Measurements from ENCODE around the gene SLC35F2. TPM values are rescaled to one million over a fixed set of nuclear protein-coding genes. Genes with fewer than 3 reads are reported as not detected.

The SLC35F2 gene
- total RNA-seq, 1 experiment from 2014 or later, result 35.7 TPM

DNA sequence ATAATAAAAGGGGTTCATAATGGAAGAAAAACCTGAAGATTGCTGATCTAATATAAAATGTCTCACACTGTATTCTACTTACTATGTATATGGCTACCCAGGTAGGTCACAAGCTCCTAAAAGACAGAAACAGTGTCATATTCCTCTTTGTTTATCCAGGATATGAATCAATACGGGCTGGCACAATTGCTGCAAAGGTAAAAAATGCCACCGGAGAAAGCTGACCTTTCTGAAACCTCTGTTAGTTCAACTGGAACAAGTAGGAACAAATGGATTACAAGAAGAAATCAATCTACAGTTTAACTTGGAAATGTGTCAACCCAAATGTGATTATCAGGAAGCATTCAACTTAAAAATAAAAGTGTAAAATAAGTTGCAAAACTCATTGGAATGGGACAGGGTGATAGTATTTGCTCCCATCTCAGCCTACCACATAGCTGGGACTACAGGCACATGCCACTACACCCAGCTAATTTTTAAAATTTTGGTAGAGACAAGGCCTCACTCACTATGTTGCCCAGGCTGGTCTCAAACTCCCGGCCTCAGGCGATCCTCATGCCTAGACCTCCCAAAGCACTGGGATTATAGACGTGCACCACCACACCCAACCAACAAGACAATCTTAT is 27.6 kb downstream of the SLC35F2 start:
- peaks cover 3% of the 10 kb centered on the region; the same call in 1 of the 2 replicates for H3K36me3 ChIP-seq (ENCODE audit: low read depth)
- no peaks in the 10 kb centered on the region for H3K9me2 ChIP-seq (ENCODE audit: insufficient read depth)
- no peaks in the 10 kb centered on the region for H3K9me3 ChIP-seq (ENCODE audit: insufficient read depth, low read depth)
- peaks cover 74% of the 10 kb centered on the region for H3K4me1 ChIP-seq (replicated peaks; ENCODE audit: insufficient read depth)
- no TSS peak for BruUV-seq (replicated peaks)
- intact Hi-C loops (cut with micrococcal nuclease; ENCODE audit: unreplicated experiment), result loop anchor here (1.0 kb wide), 1 partner anchor 9 kb away; no protein-coding TSS in a partner anchor
- ChIA-PET CTCF (interaction anchor here (0.8 to 1.3 kb wide), 2 partner anchors 9 to 11 kb away, joined by 3 to 4 read pairs; no protein-coding TSS in a partner anchor), POLR2A (ENCODE audit: unreplicated experiment) (interaction anchor here (0.6 kb wide), 1 partner anchor 514 kb away, joined by 4 read pairs; no protein-coding TSS in a partner anchor)
- peaks cover 47% of the 10 kb centered on the region for H3F3A ChIP-seq (ENCODE audit: insufficient read depth, low read depth)
- TF ChIP-seq CTCF (conservative IDR thresholded peaks at IDR 0.05), result no peak
- TF ChIP-seq EZH2 (IDR thresholded peaks at IDR 0.05; ENCODE audit: low read depth), result no peak
- H4K20me1 ChIP-seq (ENCODE audit: insufficient read depth), result no peaks in the 10 kb centered on the region
- no peak overlapping the region for H2AFZ ChIP-seq
- H3K27ac ChIP-seq, result peak overlapping the region; percentile 80
- peak; percentile 31 to 93 for DNase-seq
- peak overlapping the region; percentile 73 for H3K4me2 ChIP-seq
- peak overlapping the region; percentile 36; the same call in 1 of the 2 replicates for H3K4me3 ChIP-seq
- no peaks in the 10 kb centered on the region for H3K27me3 ChIP-seq (ENCODE audit: insufficient read depth, low read depth)
- H3K79me2 ChIP-seq (ENCODE audit: low read depth), result peaks cover 98% of the 10 kb centered on the region

DNA sequence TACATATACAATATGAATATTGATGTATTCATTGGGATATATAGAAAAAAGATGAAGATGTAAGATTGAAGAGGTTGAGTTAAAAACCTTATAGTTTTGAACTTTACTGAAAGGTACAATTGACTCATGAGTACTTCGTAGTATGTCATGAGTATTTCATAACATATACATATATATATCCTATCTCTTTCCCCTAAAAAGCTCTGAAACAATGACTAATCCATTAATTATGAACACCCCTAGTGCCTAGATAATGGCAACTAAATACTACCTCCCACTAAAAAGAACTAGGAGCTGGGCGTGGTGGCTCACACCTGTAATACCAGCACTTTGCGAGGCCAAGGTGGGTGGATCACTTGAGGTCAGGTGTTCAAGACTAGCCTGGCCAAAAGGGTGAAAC is 31.5 kb downstream of the SLC35F2 start:
- H3K79me2 ChIP-seq (ENCODE audit: low read depth), result peaks cover 95% of the 10 kb centered on the region
- peaks cover 24% of the 10 kb centered on the region; the same call in 1 of the 2 replicates for H4K20me1 ChIP-seq (ENCODE audit: insufficient read depth)

GRCh38 chr11:107825875-107826274 is 32.7 kb downstream of the SLC35F2 start:
- Histone ChIP-seq H3K4me3 (no peak overlapping the region), H3K36me3 (ENCODE audit: low read depth) (peaks cover 10% of the 10 kb centered on the region; the same call in 1 of the 2 replicates), H3F3A (ENCODE audit: insufficient read depth, low read depth) (peaks cover 29% of the 10 kb centered on the region), H3K4me2 (no peak overlapping the region), H3K4me1 (replicated peaks; ENCODE audit: insufficient read depth) (peaks cover 49% of the 10 kb centered on the region), H3K9me2 (ENCODE audit: insufficient read depth) (no peaks in the 10 kb centered on the region), H3K27me3 (ENCODE audit: insufficient read depth, low read depth) (no peaks in the 10 kb centered on the region), H3K79me2 (ENCODE audit: low read depth) (peaks cover 95% of the 10 kb centered on the region), H4K20me1 (ENCODE audit: insufficient read depth) (peaks cover 28% of the 10 kb centered on the region; the same call in 1 of the 2 replicates), H3K9me3 (ENCODE audit: insufficient read depth, low read depth) (no peaks in the 10 kb centered on the region), H2AFZ (no peak overlapping the region), H3K27ac (no peak overlapping the region)
- no TSS peak for BruUV-seq (replicated peaks)
- intact Hi-C loops (cut with micrococcal nuclease; ENCODE audit: unreplicated experiment), result no loop called here
- no peak for TF ChIP-seq CTCF (conservative IDR thresholded peaks at IDR 0.05)
- no peak for TF ChIP-seq EZH2 (IDR thresholded peaks at IDR 0.05; ENCODE audit: low read depth)
- CTCF ChIA-PET, result no interaction called here
- POLR2A ChIA-PET (ENCODE audit: unreplicated experiment), result no interaction called here
- DNase-seq, result no peak

More for the DNA sequence above, 31.5 kb downstream of the SLC35F2 start:
- Histone ChIP-seq H3K4me1 (replicated peaks; ENCODE audit: insufficient read depth) (peaks cover 61% of the 10 kb centered on the region), H3K36me3 (ENCODE audit: low read depth) (peaks cover 10% of the 10 kb centered on the region; the same call in 1 of the 2 replicates), H3K27me3 (ENCODE audit: insufficient read depth, low read depth) (no peaks in the 10 kb centered on the region), H2AFZ (no peak overlapping the region), H3K9me2 (ENCODE audit: insufficient read depth) (no peaks in the 10 kb centered on the region), H3K27ac (peak overlapping the region; percentile 50), H3F3A (ENCODE audit: insufficient read depth, low read depth) (peaks cover 41% of the 10 kb centered on the region), H3K4me3 (no peak overlapping the region), H3K9me3 (ENCODE audit: insufficient read depth, low read depth) (no peaks in the 10 kb centered on the region), H3K4me2 (0 out of 2 replicates have a peak overlapping the region, but pooled peaks have one; percentile 24)
- DNase-seq, result no peak
- intact Hi-C loops (cut with micrococcal nuclease; ENCODE audit: unreplicated experiment), result no loop called here
- ChIA-PET POLR2A (ENCODE audit: unreplicated experiment) (no interaction called here), CTCF (no interaction called here)
- TF ChIP-seq EZH2 (IDR thresholded peaks at IDR 0.05; ENCODE audit: low read depth) (no peak), CTCF (conservative IDR thresholded peaks at IDR 0.05) (no peak)
- BruUV-seq (replicated peaks), result no TSS peak
